Heart left ventricle (tissue), 13 donors: Measurements from ENCODE around the gene RPS6KA5.

ENCODE experiments used
- POLR2A ChIP-seq, 2 donors: fragments of 450-650 bp; IDR thresholded peaks; one replicate each; pipeline ENCODE4 v1.6.1; 2017; ENCODE audit warnings: antibody characterized with exemption in 2 of 2, mild to moderate bottlenecking in 2 of 2, moderate library complexity in 2 of 2
- TF ChIP-seq, protein P1 (sequence below), 12 donors: fragments of 200-600 bp; sonication (generic) in 4 of 12; IDR thresholded peaks; one replicate each; pipeline versions ENCODE4 v1.5.0 to v1.8.0; 2018 to 2022; ENCODE audit warnings: antibody characterized with exemption in 12 of 12, mild to moderate bottlenecking in 5 of 12
- donor health status: ischemic (EF 13 %, LVEDD 7.1; RV severe dilation, severe dysfunction).
- donor health status: DM: no; HTN: yes; CAD: no.
- donor health status: DM: no; HTN: no; CAD: no.
- donor health status: ischemic (EF 25% LVEDD 6.9; RV normal size, moderate dysfunction).
- donor health status: ischemic (EF 25% LVEDD 5.7; RV mildly dilated, moderate dysfunction).
- donor health status: ischemic (EF 35%, LVEDD 5.7; RV mildly dilated, moderate dysfunction).
- donor health status: nonischemic (EF 11% LVEDD 7.7; RV severe dilation, severe dysfunction).
- donor health status: DM: yes; HTN: yes; CAD: no.
- donor health status: PGD.
- donor health status: ischemic (EF 29% LVEDD 5.4; RV normal size, mild dysfunction).
- donor health status: nonischemic (EF 23%, LVEDD 6.1; RV moderate dilation, normal function).

DNA sequence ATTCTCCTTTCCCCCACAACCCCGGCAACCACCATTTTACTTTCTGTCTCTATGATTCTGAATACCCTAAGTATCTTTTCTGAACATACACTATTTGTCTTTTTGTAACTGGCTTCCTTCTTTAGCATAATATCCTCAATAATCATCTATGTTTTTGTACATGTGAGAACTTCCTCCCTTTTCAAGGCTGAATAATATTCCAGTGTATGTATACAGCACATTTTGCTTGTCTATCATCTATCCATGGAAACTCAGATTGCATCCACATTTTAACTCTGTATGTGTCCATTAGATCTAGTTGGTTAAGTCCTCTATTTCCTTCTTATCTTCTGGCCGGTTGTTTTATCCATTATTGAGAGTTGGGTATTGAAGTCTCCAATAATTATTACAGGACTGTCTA, 180.2 kb downstream of the RPS6KA5 start:
- TF ChIP-seq, protein P1, sequence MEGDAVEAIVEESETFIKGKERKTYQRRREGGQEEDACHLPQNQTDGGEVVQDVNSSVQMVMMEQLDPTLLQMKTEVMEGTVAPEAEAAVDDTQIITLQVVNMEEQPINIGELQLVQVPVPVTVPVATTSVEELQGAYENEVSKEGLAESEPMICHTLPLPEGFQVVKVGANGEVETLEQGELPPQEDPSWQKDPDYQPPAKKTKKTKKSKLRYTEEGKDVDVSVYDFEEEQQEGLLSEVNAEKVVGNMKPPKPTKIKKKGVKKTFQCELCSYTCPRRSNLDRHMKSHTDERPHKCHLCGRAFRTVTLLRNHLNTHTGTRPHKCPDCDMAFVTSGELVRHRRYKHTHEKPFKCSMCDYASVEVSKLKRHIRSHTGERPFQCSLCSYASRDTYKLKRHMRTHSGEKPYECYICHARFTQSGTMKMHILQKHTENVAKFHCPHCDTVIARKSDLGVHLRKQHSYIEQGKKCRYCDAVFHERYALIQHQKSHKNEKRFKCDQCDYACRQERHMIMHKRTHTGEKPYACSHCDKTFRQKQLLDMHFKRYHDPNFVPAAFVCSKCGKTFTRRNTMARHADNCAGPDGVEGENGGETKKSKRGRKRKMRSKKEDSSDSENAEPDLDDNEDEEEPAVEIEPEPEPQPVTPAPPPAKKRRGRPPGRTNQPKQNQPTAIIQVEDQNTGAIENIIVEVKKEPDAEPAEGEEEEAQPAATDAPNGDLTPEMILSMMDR (IDR thresholded peaks at IDR 0.05): no peak
- TF ChIP-seq POLR2A (IDR thresholded peaks at IDR 0.05): no peak
